SK-N-SH (cell line): ENCODE measurements around the gene UBAP2L. TPM values are rescaled to one million over a fixed set of nuclear protein-coding genes. Genes with fewer than 3 reads are reported as not detected.

Experiments
- CTCF ChIA-PET: fragments of 300-600, 350-600 bp; formaldehyde crosslinking; extraction: SDS; loops from one replicate; lab custom pipeline; 2021; lab: Yijun Ruan, JAX
- POLR2A ChIA-PET: fragments of 350-600 bp; sonication (Branson Sonifier 250); formaldehyde crosslinking; extraction: SDS; loops from one replicate; lab custom pipeline; 2020; ENCODE audit warnings: antibody characterized with exemption, inconsistent platforms; lab: Yijun Ruan, JAX
- DNase-seq: peaks from one replicate; pipeline ENCODE4 v3.0.0; 2012
- H2AFZ ChIP-seq: fragments of 200-600 bp; sonication (generic); 2 replicates; pipeline ENCODE4 v1.8.1; 2016; ENCODE audit warnings: antibody characterized with exemption, mild to moderate bottlenecking, low read depth
- H3F3A ChIP-seq: fragments of 200-600 bp; sonication (generic); replicated peaks from 2 replicates; pipeline ENCODE3; 2016; ENCODE audit warnings: antibody characterized with exemption, mild to moderate bottlenecking; ENCODE audit not compliant: insufficient read depth
- H3K27ac ChIP-seq, 2 experiments: fragments of 200-500 bp in 1 of 2; fragments of 200-600 bp in 1 of 2; sonication (Bioruptor generic) in 1 of 2; sonication (generic), shearing (Covaris generic) in 1 of 2; 2 replicates each; pipeline versions ENCODE4 v1.5.1 to v1.6.1; 2014 to 2016; ENCODE audit warnings: low read depth in 2 of 2, inconsistent platforms in 1 of 2, low read length in 1 of 2, mild to moderate bottlenecking in 1 of 2, mixed read lengths in 1 of 2
- H3K27me3 ChIP-seq: fragments of 200-600 bp; sonication (generic), shearing (Covaris generic); 2 replicates; pipeline ENCODE4 v1.6.1; 2016; ENCODE audit warnings: mixed run types; ENCODE audit not compliant: insufficient read depth
- H3K36me3 ChIP-seq, 2 experiments: fragments of 200-500 bp in 1 of 2; fragments of 200-600 bp in 1 of 2; sonication (Bioruptor generic) in 1 of 2; sonication (generic) in 1 of 2; replicated peaks in 1 of 2; 2 replicates each; pipeline versions ENCODE3 to v1.5.1; 2014 to 2016; ENCODE audit warnings: low read length in 1 of 2, mild to moderate bottlenecking in 1 of 2; ENCODE audit not compliant: insufficient read depth in 2 of 2, control insufficient read depth in 1 of 2
- H3K4me1 ChIP-seq, 2 experiments: fragments of 200-500 bp in 1 of 2; fragments of 200-600 bp in 1 of 2; sonication (Bioruptor generic) in 1 of 2; sonication (generic), shearing (Covaris generic) in 1 of 2; 2 replicates each; pipeline versions ENCODE4 v1.5.1 to v1.6.1; 2014 to 2016; ENCODE audit warnings: low read depth in 1 of 2, low read length in 1 of 2, mixed run types in 1 of 2; ENCODE audit not compliant: insufficient read depth in 2 of 2, control insufficient read depth in 1 of 2
- H3K4me2 ChIP-seq: fragments of 200-600 bp; sonication (generic), shearing (Covaris generic); 2 replicates; pipeline ENCODE4 v1.6.1; 2017; ENCODE audit warnings: mixed run types
- H3K4me3 ChIP-seq, 2 experiments: fragments of 200-500 bp in 1 of 2; fragments of 200-600 bp in 1 of 2; sonication (Bioruptor generic) in 1 of 2; sonication (generic), shearing (Covaris generic) in 1 of 2; 2 replicates each; pipeline versions ENCODE4 v1.5.1 to v1.8.1; 2014 to 2016; ENCODE audit warnings: low read depth in 2 of 2, inconsistent platforms in 1 of 2, low read length in 1 of 2, mild to moderate bottlenecking in 1 of 2, mixed read lengths in 1 of 2, moderate library complexity in 1 of 2
- H3K79me2 ChIP-seq: fragments of 200-600 bp; sonication (generic); 2 replicates; pipeline ENCODE4 v1.8.1; 2017; ENCODE audit warnings: mild to moderate bottlenecking; ENCODE audit not compliant: insufficient read depth
- H3K9ac ChIP-seq: fragments of 200-600 bp; sonication (generic); 2 replicates; pipeline ENCODE4 v1.6.1; 2017; ENCODE audit warnings: mixed run types
- H3K9me2 ChIP-seq: fragments of 200-600 bp; sonication (generic); 2 replicates; pipeline ENCODE4 v1.6.1; 2017; ENCODE audit warnings: mixed run types
- H3K9me3 ChIP-seq: fragments of 200-600 bp; sonication (generic); 2 replicates; pipeline ENCODE4 v1.6.1; 2017; ENCODE audit warnings: mixed run types, mild to moderate bottlenecking, moderate library complexity
- H4K20me1 ChIP-seq: fragments of 200-600 bp; sonication (generic); 2 replicates; pipeline ENCODE4 v1.6.1; 2017; ENCODE audit warnings: mild to moderate bottlenecking, mixed run types; ENCODE audit not compliant: insufficient read depth
- FOSL2 ChIP-seq: IDR thresholded peaks from 2 replicates; pipeline ENCODE4 v1.4.0; 2012; ENCODE audit warnings: low read depth, mild to moderate bottlenecking, moderate library complexity, borderline replicate concordance
- IRF3 ChIP-seq: fragments of 150-350 bp; IDR thresholded peaks from 2 replicates; pipeline ENCODE4 v1.6.1; 2016; ENCODE audit warnings: mild to moderate bottlenecking, low read depth, low read length
- NFIC ChIP-seq: IDR thresholded peaks from 2 replicates; pipeline ENCODE4 v1.4.0; 2012; ENCODE audit warnings: borderline replicate concordance
- RFX5 ChIP-seq: IDR thresholded peaks from 2 replicates; pipeline ENCODE4 v1.6.1; 2012; ENCODE audit warnings: mild to moderate bottlenecking, improper control_type of control experiment, low read length
- RXRA ChIP-seq: IDR thresholded peaks from 2 replicates; pipeline ENCODE4 v1.4.0; 2012; ENCODE audit warnings: low read depth, mild to moderate bottlenecking, borderline replicate concordance
- TEAD4 ChIP-seq: IDR thresholded peaks from 2 replicates; pipeline ENCODE4 v1.4.0; 2012; ENCODE audit warnings: mild to moderate bottlenecking, borderline replicate concordance; ENCODE audit not compliant: insufficient read depth
- WGBS: methylation state at CpG from one replicate; pipeline ENCODE4 v1.1.6; 2017; ENCODE audit warnings: low lambda C conversion rate; 5-methylcytosine and 5-hydroxymethylcytosine counted together
- polyA plus RNA-seq, 3 experiments: library from polyadenylated mRNA; depleted of rRNA; stranded (reverse); fragments of >200 nt; gene quantifications; 2 replicates each; pipeline ENCODE4 v1.2.3, GENCODE V29; 2012
- TF ChIP-seq, protein P1 (sequence below): IDR thresholded peaks from 2 replicates; pipeline ENCODE4; 2012
- TF ChIP-seq, protein P2 (sequence below): fragments of 150-350 bp; IDR thresholded peaks from 2 replicates; pipeline ENCODE4 v1.6.1; 2017; ENCODE audit warnings: antibody characterized with exemption, low read length, low read depth, borderline replicate concordance

UBAP2L gene
- polyA plus RNA-seq, 1 of the 3 experiments (the other 2 are of a cell fraction), result 161 TPM

- peaks cover 11% of the 10 kb centered on the region for H3F3A ChIP-seq
- H3K27ac ChIP-seq, result no peak overlapping the region
- H3K36me3 ChIP-seq, result no peaks in the 10 kb centered on the region
- TF ChIP-seq, protein P1, sequence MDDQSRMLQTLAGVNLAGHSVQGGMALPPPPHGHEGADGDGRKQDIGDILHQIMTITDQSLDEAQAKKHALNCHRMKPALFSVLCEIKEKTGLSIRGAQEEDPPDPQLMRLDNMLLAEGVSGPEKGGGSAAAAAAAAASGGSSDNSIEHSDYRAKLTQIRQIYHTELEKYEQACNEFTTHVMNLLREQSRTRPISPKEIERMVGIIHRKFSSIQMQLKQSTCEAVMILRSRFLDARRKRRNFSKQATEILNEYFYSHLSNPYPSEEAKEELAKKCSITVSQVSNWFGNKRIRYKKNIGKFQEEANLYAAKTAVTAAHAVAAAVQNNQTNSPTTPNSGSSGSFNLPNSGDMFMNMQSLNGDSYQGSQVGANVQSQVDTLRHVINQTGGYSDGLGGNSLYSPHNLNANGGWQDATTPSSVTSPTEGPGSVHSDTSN, result no peak
- TF ChIP-seq, all 33 proteins: peak for 0
- Histone ChIP-seq H3K27me3 (no peaks in the 10 kb centered on the region), H3K4me3 (no peak overlapping the region), H3K9ac (no peak overlapping the region), H3K79me2 (peaks cover 11% of the 10 kb centered on the region), H3K4me2 (no peak overlapping the region), H3K4me1 (peaks cover 0 to 6% of the 10 kb centered on the region in 2 experiments; a peak in 1 of 4 replicates), H3K9me2 (no peaks in the 10 kb centered on the region), H3K9me3 (no peaks in the 10 kb centered on the region), H4K20me1 (peaks cover 3% of the 10 kb centered on the region), H2AFZ (no peak overlapping the region)
- ChIA-PET POLR2A (no interaction called here), CTCF (no interaction called here)
- DNase-seq, result no peak
- WGBS, result 27% methylated on average over 2 of the region's 2 CpGs
These were observed 33.8 kb upstream of the UBAP2L start for GRCh38 chr1:154186852-154187501.

GRCh38 chr1:154190550-154190949 is 30.2 kb upstream of the UBAP2L start:
- no peaks in the 10 kb centered on the region for H3K79me2 ChIP-seq
- no peaks in the 10 kb centered on the region for H3K36me3 ChIP-seq
- no peak overlapping the region for H3K4me2 ChIP-seq
- no peaks in the 10 kb centered on the region; a peak in 1 of 4 replicates for H3K4me1 ChIP-seq
- no peak overlapping the region for H2AFZ ChIP-seq
- no peak overlapping the region; a peak in 1 of 4 replicates for H3K4me3 ChIP-seq
- no peaks in the 10 kb centered on the region for H3K9me2 ChIP-seq
- TF ChIP-seq FOSL2, result no peak
- TF ChIP-seq RFX5, result no peak
- no peak for TF ChIP-seq TEAD4
- TF ChIP-seq, protein P2, sequence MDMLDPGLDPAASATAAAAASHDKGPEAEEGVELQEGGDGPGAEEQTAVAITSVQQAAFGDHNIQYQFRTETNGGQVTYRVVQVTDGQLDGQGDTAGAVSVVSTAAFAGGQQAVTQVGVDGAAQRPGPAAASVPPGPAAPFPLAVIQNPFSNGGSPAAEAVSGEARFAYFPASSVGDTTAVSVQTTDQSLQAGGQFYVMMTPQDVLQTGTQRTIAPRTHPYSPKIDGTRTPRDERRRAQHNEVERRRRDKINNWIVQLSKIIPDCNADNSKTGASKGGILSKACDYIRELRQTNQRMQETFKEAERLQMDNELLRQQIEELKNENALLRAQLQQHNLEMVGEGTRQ, result no peak
- TF ChIP-seq IRF3, result no peak
- no peak for TF ChIP-seq NFIC
- no peak for TF ChIP-seq RXRA
- H3K9ac ChIP-seq, result no peak overlapping the region
- ChIA-PET POLR2A (no interaction called here), CTCF (interaction anchor here (1.0 to 2.8 kb wide), 6 partner anchors 9 to 144 kb away, joined by 3 to 17 read pairs (median 4); partner anchors contain the start of gene HAX1)
- H3K9me3 ChIP-seq, result no peaks in the 10 kb centered on the region
- H3F3A ChIP-seq, result peaks cover 8% of the 10 kb centered on the region
- 0% methylated on average over 1 of the region's 1 CpG for WGBS
- H3K27me3 ChIP-seq, result no peaks in the 10 kb centered on the region
- H4K20me1 ChIP-seq, result no peaks in the 10 kb centered on the region
- DNase-seq, result no peak
- no peak overlapping the region for H3K27ac ChIP-seq
